ENCODE data around the gene PROM1.
A peak's percentile ranks its signal among the peaks of the same experiment; 100 is the strongest.

PROM1 gene

DNA sequence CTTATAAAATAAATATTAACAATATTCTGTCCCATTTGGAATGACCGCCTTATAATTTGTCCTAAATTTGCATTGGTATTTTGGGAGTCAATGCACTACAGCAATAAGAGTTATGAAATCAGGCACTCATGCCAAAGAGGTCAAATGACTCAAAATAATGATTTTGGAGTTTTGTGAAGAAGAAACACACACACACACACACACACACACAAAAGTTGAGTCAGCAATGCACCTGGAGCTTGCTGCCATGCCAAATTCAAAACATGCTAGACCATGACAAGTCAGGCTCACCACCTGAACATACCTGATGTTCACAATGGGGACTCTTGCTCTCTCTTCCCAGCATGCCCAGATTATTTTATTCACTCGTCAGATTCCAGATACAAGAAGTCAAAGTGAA, 56.7 kb downstream of the PROM1 start:
- no peak for DNase-seq (ENCODE audit: low spot score)

DNA sequence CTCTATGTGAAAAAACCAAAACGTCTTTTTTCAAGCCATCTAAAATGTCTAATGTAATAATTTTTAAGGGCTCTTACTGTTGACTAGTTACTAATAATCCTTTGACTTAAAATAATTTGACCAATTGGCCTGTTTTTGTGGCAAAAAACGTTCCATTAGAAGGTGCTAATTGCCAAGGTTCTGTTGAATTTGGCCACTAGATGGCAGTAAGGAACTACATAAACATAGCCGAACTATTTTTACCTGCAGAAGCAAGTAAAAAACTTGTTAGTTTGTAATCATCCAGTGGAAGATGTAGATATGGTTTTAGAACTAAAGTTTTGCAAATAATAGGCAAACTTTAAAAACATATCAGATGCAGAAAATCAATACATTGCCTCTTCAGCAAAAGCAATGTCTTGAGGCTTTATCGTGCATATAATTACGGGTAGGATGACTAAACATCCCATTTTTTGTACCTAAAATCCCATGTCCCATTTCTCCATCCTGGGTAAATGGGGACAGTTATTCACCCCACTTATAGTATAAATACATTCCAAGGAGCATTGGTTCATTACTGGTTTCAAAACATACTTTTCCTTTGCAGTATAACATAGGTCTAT, 57.6 kb downstream of the PROM1 start:
- DNase-seq (ENCODE audit: low spot score): peak; percentile 55

DNA sequence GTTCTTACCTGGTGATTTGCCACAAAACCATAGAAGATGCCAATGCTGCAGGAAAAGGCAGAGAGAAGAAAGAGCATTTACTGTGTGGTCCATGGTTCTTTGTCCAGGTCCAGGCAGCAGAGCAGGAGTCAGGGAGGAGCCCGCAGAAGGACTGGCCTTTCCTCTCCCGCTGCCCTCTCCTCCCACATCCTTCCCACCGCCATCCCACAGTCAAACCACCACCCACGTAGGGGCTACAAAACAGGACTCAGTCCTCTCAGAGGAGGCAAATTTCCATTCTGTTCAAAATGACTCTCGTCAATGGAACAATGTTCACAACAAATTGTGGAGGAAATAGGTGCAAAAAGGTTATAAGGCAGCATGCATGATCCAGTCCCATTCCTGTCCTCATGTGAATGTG, 58.6 kb downstream of the PROM1 start:
- DNase-seq (ENCODE audit: low spot score): no peak

DNA sequence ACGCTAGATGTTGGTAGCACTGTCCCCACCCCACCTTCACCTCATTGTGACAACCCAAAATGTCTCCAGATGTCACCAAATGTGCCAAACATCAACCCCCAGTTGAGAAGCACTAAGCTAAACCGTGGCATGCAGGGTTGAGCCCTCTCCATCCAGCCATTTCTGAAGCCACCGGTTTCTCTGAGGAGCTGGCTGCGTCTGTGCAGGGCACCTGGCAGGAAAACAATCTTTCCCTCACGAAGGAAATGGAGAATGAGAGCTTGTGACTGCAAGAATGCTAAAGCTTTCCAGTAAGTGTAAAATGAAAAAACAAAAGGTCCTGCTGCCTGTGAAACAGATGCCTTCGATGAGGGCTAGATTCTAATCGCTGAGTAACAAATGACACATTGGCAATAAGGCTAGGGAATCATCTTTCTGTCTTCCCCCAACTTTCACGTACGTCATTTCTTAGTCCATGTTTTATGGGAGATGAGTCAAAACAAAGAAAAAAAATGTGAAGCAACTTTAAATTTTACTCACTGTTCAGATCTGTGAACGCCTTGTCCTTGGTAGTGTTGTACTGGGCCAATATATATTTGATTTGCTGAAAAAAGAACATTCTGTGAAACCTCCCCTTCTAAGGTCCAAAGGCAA, 59.9 kb downstream of the PROM1 start:
- peak; percentile 60 for DNase-seq (ENCODE audit: low spot score)

DNA sequence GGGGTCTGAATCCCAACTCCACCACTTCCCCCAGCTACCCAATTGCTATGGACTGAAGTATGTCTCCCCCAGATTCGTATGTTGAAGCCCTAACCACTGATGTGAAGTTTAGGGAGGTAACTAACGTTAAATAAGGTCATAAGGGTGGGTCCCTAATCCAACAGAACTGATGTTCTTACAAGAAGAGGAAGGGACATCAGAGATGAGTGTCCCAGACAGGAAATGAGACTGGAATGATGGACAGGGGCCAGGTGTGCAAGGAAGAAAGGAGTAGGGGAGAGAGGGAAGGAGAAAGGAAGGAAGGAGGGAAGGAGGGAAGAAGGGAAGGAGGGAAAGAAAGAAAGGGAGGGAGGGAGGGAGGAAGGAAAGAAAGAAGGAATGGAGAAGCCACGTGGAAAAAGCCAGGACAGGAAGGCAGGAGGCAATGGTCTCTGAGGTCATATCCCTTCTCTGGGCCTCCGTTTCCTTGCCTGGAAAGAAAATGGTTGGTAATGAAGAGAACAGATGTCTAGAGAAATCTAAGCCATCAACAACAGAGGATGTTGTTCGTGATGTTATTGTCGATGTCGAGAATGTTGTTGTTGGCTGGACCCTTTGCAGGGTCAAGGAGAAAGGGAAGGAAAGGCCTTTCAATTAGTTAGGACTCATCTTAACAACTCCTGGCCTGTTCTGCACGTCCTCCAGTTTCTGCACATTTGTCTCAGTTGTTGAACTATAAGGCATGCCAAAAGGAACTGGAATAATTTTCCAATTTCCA, 61.8 kb downstream of the PROM1 start:
- no peak for DNase-seq (ENCODE audit: low spot score)

DNA sequence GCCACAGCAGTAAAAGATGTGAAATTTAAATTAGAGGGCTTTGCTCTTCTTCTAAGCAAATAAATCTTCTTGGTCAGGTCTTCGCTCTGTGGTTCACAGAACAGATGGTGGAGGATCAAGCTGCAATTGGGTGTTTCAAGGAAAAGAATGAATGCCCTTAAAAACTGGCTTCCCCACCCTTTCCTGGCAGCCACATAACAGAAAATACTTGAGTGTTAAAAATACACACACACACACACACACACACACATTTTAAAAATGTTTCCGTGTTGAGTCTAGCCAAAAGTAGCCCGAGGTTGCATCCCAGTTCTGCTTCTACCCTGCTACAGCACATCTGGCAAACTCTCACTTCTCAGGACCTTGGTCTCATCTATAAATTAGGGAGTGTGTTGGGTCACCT, 64.2 kb downstream of the PROM1 start:
- no peak for DNase-seq (ENCODE audit: low spot score)

DNA sequence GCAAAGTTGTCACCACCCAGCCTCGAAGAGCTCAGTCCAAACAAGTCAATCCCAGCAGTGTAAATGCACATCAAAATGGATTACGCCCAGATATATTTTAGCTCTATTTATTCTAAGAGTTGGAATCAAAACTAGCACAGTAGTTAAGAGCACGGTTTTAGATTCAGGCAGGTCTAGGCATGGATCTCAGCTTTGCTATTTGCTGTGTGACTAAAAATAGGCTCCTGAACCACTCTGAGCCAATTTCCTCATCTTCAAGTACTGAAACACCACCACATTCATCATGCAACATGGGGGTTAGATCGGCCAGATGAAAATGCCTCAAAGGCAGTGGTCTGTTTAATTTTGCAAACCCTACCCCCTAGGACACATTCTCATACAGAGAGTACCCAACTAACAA, 65.0 kb downstream of the PROM1 start:
- no peak for DNase-seq (ENCODE audit: low spot score)

DNA sequence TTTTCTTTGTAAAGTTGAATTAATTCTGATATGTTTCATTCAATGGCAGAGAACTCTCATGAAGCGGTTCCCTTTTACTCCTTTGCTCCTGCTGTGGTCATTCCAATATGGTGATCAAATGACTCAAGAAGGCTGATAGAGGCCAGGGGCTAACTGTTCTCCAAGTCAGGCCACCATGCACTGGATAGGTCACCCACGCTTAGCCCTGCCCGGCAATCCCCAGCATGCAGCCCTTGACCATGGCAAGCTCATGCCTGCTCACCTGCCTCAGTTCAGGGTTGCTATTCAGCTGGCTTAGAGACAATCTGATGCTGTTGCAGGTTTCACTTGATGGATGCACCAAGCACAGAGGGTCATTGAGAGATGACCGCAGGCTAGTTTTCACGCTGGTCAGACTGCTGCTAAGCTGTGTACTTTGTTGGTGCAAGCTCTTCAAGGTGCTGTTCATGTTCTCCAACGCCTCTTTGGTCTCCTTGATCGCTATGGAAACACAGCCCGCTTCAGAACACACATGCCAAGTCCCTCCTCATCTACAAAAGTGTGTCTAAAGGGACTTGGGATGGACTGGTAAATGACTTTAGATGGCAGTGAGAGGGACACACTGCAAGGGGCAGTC, 65.7 kb downstream of the PROM1 start:
- DNase-seq (ENCODE audit: low spot score): no peak

DNA sequence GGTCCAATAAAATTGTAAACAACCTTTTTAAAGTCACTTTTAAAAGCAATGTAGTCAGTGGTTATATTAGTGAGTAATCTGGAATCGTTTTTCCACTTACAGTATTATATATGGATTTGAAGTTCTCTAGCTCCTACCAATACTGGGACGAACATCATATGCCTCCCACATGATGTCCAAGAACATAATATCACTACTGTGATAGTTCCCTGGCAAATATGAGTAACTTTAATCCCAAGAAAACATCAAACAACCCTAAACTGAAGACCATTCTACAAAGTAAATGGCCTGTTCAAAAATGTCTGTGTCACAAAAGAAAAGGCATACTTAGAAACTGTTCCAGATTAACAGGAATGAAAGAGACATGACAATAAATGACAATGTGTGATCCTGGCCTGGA, 67.3 kb downstream of the PROM1 start:
- DNase-seq (ENCODE audit: low spot score): no peak

DNA sequence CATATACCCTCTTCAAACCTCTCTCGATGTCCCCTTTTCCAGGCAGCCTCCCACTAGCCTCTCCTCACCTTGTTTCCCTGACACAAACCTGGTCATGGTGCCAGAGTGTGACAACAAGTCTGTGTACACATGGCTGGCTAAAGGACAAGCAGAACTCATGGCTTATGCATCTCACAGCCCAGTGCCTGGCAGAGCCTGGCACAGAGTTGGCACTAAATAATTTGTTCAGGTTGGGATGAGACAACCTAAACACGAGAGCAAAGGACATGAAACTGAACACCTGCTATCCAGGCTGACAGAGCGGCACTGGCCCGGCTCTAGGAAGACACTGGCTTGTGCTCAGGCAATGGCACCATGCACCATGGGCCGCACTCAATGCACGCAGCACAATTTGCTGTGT, 72.7 kb downstream of the PROM1 start:
- no peak for DNase-seq (ENCODE audit: low spot score)

DNA sequence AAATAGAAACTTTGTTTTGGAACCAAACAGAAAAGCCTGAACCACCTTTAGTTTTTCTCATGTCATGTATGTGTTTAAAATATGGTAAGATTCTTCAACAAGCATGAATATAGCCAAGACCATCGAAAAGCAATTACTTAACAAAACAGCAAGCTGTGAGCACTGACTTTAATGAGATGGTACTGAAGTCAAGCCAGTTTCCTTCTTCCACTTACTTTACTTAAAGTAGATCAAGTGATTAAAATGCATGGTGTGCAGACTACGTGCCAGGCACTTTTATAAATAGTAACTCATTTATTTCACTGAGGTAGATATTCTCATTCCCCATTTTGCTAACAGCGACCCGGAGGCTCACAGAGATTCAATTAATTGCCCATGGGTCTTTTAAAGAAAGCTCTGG, 74.7 kb downstream of the PROM1 start:
- no peak for DNase-seq (ENCODE audit: low spot score)

DNA sequence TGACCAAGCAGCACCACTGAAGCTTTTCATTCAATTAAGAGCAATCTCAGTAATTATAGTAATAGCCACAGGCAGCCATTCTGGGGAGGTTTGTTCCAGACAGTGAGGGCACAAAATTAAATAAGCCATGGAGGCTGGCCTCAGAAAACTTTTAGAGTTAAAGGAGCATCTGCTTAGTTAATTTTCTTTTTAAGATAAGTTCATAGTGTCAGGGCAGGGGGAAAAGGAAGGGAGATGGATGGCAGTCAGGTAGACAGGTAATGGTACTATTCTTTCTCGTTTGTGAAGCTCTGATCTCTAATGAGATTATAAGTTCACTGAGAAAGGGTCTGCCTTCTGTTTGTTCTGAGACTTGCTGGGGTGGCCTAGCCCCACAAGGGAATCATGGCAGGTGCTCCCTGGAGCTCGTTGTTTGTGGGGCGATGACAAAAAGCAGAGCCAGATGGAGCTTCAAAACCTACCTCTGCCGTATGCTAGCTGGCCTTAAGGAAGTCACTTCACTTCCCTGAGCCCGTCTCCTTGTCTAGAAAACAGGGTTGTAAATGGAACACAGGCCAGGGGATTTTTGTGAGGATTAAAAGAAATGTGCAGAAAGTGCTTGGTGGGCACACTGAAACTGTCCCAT, 76.2 kb downstream of the PROM1 start:
- DNase-seq (ENCODE audit: low spot score): no peak

DNA sequence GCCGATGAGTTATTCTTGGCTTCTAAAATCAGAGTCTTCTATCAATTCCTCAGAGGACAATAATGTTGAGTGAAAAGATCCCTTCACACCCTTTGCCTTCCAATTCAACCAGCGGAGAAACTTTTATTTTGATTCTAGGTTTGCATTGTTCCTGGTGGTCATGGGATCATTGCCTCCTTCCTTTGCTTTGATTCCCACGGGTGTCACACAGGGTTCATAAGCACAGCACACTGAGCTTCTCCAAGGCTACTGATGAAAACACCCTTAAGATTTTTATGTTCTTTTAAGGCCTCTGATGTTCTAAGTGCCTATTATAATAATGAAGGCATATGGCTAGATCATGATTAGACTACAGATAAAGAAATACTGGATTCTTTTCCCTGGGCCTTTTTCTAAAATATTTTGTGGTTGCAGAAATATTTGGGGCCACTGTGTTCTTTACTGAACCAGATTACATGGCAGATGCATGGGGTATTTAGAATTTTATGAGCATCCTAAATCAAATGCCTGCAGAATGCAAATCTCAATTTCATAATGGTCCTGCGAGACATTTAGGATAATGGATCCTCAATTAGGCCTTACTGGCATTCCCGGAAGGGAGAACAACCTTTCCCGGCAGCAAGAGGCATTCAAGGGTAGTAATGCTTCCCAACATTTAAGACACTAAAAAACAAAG, 76.9 kb downstream of the PROM1 start:
- no peak for DNase-seq (ENCODE audit: low spot score)

DNA sequence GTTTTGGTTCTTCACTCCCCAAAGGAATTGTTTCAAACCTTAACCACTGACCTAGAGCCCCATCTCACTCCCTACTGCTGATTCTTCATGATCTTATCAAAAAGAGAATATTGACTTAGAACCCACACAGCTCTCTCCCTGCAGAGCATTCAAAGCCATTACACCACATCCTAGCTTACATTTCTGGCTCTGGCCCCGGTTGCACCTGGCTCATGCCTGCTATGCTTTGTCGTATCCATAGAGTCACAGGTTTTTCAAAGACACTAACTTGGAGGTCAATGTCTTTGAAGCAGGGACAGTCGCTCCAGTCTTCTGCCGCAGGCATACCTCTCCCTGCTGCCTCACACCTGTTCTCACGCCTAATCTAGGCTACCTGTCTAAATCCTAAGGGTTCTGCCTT, 78.1 kb downstream of the PROM1 start:
- DNase-seq (ENCODE audit: low spot score): no peak

DNA sequence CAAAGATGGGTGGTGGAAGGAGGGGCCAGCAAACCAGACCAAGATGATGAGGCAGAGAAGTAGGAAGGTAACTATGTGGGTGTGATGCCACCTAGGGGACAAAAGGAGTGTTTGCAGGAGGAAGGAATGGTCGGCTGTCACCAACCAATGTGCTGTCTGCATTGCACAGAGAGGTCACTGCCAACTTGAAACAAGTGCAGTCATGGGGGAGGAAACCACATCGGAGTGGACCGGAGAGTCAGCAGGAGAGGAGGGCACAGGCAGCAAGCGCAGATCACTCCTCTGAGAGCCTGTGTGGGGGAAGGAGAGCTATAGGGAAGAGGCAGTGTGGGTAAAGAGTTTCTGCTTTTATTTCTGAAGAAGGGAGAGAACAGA, 82.4 kb downstream of the PROM1 start:
- peak; percentile 89 for DNase-seq (ENCODE audit: low spot score)

DNA sequence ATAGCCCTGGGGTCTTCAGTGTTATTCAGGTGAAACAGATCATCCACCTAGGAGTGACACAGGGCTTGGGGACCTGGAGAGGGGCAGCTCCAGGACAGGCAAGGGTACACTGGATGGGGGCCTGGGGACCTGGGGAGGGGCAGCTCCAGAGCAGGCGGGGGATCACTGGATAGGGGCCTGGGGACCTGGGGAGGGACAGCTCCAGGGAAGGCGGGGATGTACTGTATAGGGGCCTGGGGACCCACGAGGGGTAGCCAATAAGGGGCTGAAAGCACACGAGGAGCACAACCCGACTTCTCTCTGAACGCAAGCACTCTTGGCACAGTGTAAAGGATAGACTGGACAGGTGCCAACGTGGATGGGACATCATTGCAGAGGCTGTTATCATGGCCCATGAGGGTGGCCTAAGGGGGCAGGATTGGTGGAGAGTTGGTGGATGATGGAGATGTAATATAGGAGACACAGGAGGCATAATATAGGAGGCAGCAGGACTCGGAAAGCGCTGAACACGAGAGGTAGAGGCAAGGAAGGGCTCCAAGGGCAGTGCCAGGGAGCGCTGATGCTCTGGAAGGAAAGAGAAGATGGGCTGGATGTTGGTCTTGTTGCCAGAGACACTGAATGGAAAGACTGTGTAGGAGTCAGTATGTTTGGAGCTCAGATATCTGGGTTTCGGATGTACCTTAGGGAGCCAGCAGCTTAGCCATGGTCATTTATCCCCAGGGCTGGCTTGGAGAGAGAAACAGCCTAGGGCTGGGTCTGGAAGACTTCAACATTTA, 82.9 kb downstream of the PROM1 start:
- no peak for DNase-seq (ENCODE audit: low spot score)

DNA sequence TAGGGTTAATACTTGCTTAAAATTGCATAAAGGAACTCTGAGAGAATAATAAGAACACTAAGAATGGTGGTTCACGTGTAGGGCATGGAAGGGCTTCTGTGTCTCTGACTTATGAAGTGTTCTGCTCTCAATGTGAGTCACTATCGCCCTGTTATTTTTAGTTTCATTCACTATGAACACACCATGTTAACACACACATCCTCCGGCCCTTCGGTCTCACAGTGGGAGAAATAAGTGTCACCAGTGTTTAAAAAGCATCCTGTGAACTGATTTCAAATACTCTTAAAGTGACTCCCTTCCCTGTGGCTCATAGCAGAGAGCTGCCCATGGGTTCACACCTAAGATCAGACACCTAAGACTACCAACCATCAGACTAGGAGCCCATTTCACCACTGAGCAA, 87.0 kb downstream of the PROM1 start:
- no peak for DNase-seq (ENCODE audit: low spot score)

DNA sequence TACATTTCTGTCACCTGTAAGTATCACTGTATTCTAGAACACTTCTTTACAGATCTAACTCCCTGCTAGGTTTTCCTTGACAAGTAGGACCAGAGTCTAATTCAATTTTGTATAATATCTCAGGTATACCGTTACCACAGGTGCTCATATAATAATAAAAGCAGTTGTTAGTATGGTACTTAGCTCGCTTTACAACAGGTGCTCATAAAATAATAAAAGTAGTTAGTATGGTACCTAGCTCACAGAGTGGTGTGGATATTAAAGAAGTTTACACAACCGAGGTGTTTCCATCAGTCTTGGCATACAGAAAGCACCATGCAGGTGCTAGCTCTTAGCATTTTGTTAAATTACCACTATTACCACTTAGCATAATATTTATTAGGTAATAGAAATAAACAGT, 88.0 kb downstream of the PROM1 start:
- DNase-seq (ENCODE audit: low spot score): no peak

DNA sequence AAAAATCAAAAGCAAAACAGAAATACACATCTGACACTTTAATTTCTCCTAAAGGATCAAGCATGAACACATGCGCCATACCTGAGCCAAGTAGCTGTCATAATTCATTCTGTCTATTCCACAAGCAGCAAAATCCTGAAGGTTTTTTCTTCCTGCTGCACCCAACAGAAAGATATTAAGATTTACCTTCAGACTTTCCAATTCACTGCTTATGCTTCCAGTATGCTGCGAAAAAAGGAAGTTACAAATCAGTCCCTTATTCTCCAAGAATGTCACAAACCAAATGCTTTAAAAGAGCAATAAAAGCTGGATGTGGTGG, 91.7 kb downstream of the PROM1 start:
- no peak for DNase-seq (ENCODE audit: low spot score)

DNA sequence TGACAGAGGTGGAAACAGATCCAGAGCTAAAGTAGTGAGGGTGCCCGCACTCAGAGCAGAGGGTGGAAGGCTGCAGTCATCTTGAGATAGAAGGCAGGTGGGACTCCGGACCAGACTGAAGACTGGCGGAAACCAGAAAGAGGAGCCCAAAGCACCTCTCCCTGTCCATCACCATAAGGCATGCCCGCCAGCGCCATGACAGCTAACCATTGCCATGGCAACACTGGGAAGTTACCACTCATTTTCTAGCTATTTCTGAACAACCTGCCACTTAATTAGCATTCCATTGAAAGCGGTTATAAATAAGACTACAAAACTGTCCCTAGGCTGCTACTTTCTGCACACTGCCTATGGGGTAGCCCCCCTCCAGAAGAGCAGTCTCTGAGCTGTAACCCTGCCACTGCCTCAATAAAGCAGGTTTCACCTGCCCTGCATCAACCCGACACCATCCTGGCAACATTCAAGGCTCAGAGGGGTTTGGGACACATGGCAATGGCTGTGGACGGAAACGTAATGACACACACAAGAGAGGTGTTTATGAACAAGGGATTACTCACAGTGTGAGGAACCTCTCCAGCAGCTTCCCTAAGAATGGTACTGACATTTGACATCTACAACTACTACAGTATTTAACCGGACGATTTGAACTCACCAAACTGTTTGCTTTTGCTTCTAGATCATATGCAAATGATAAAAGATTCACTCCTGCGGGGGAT, 93.1 kb downstream of the PROM1 start:
- DNase-seq (ENCODE audit: low spot score): no peak

DNA sequence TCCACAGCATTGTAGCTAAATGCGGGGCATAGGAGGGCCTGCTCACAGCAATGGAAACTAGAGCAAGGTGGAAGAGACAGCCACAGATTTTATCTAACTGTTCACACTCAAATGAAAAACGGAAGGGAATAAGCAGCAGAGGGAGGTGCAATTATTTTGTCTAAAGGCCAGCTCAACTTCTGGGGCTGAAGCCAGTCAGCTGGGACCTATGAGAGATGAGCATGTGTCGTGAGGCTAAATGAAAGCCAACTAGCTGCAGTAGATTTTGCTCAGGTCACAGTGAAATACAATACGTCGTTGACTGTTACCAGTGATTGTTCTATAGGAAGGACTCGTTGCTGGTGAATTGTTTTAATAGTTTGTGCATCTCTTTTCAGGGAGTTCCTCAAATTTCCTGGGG, 94.4 kb downstream of the PROM1 start:
- no peak for DNase-seq (ENCODE audit: low spot score)

Measured in GM03348 (cell line).